Chondrocyte (in vitro differentiated cells): Measurements from ENCODE around the gene CALN1. TPM values are rescaled to one million over a fixed set of nuclear protein-coding genes. Genes with fewer than 3 reads are reported as not detected.

Experiments
- DNase-seq: peaks from one replicate; pipeline ENCODE4 v3.0.0; 2021; ENCODE audit warnings: mixed read lengths, low spot score
- H3K27ac Mint-ChIP-seq: one replicate; pipeline ENCODE4 v1.8.0; 2021; ENCODE audit warnings: mild to moderate bottlenecking, moderate library complexity, mixed read lengths; ENCODE audit not compliant: unreplicated experiment
- H3K27me3 Mint-ChIP-seq: 2 replicates; pipeline ENCODE4 v1.8.0; 2021; ENCODE audit warnings: low read depth, mixed read lengths
- H3K36me3 Mint-ChIP-seq: 2 replicates; pipeline ENCODE4 v1.8.0; 2021; ENCODE audit warnings: low read depth, mixed read lengths
- H3K4me1 Mint-ChIP-seq: 2 replicates; pipeline ENCODE4 v1.8.0; 2021; ENCODE audit warnings: low read depth, mild to moderate bottlenecking, mixed read lengths
- H3K4me3 Mint-ChIP-seq: one replicate; pipeline ENCODE4 v1.8.0; 2021; ENCODE audit warnings: mild to moderate bottlenecking, moderate library complexity, mixed read lengths; ENCODE audit not compliant: unreplicated experiment
- H3K9me3 Mint-ChIP-seq: 2 replicates; pipeline ENCODE4 v1.8.0; 2021; ENCODE audit warnings: low read depth, mixed read lengths
- total RNA-seq: library from RNA; stranded (reverse); gene quantifications from 3 replicates; pipeline ENCODE4 v1.2.1, GENCODE V29; 2021
- TF ChIP-seq, protein P1 (sequence below): fragments of 200-600 bp; sonication (generic); IDR thresholded peaks from 2 replicates; pipeline ENCODE4 v1.5.0; 2021; ENCODE audit warnings: antibody characterized with exemption, mild to moderate bottlenecking, moderate library complexity

CALN1 gene
- total RNA-seq, 1 donor from 2014 or later: not detected

DNA sequence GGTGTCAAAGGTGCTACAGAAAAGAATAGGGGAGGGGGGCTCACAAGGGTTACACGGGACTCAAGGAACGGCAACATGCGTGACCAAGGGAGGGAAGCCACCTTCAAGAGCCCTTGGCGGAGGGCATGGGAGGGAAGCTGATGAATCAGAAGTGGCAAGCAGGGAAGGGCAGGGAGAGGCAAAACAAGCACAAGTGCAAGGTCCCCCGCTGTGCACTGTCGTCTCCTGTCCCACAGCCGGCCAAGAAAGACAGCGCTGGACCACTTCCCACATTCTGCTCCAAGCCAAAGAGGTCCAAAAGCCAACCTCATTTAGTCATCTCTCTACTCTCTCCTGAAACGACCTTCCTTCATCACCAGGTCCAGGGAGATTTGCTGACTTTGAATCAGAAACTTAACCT, 102.7 kb downstream of the CALN1 start:
- TF ChIP-seq, protein P1, sequence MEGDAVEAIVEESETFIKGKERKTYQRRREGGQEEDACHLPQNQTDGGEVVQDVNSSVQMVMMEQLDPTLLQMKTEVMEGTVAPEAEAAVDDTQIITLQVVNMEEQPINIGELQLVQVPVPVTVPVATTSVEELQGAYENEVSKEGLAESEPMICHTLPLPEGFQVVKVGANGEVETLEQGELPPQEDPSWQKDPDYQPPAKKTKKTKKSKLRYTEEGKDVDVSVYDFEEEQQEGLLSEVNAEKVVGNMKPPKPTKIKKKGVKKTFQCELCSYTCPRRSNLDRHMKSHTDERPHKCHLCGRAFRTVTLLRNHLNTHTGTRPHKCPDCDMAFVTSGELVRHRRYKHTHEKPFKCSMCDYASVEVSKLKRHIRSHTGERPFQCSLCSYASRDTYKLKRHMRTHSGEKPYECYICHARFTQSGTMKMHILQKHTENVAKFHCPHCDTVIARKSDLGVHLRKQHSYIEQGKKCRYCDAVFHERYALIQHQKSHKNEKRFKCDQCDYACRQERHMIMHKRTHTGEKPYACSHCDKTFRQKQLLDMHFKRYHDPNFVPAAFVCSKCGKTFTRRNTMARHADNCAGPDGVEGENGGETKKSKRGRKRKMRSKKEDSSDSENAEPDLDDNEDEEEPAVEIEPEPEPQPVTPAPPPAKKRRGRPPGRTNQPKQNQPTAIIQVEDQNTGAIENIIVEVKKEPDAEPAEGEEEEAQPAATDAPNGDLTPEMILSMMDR: no peak
- H3K4me1 Mint-ChIP-seq: no peaks in the 10 kb centered on the region
- no peaks in the 10 kb centered on the region for H3K36me3 Mint-ChIP-seq
- no peak overlapping the region for H3K27ac Mint-ChIP-seq
- H3K4me3 Mint-ChIP-seq: no peak overlapping the region
- H3K9me3 Mint-ChIP-seq: peaks cover 2% of the 10 kb centered on the region
- H3K27me3 Mint-ChIP-seq: peaks cover 19% of the 10 kb centered on the region
- DNase-seq: no peak

DNA sequence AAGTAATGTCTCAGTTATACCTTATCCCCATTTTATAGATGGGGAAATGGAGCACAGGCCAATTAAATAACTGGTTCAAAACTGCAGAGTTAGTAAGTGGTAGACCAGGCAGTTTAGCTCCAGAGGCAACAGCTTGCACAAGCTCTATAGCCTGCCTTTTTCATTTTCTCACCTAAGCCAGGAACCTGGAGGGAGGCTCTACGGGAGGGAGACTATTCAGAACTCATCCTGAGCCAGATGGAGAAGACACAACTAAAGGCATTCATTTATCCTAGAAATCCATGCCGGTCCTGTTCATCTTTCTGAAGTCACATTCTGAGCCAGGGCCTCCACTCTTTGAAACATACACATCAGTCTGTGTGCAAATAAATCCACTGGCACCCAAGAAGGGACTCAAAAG, 103.2 kb downstream of the CALN1 start:
- TF ChIP-seq, protein P1: no peak
- no peaks in the 10 kb centered on the region for H3K4me1 Mint-ChIP-seq
- peaks cover 19% of the 10 kb centered on the region for H3K27me3 Mint-ChIP-seq
- peaks cover 2% of the 10 kb centered on the region for H3K9me3 Mint-ChIP-seq
- DNase-seq: no peak
- H3K27ac Mint-ChIP-seq: no peak overlapping the region
- no peak overlapping the region for H3K4me3 Mint-ChIP-seq
- no peaks in the 10 kb centered on the region for H3K36me3 Mint-ChIP-seq

DNA sequence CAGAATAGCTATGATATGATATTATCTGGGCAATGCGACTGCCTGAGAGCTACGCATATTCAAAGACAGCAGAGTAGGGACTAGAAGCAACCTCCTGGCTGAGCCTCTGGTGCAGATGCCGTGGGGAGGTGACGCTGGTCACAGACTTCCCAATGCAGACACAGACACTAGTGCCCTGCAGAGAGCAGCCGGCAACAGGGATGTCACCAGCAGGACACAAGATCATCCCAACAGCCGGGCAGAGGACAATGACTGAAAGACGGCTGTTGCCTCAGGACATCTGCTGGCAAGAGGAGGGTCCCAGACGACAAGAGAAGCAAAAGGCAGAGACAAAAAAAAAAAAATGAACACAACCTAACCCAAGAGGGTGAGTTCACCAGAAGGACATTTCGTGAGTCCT, 104.6 kb downstream of the CALN1 start:
- TF ChIP-seq, protein P1: no peak
- H3K27ac Mint-ChIP-seq: no peak overlapping the region
- peaks cover 19% of the 10 kb centered on the region for H3K27me3 Mint-ChIP-seq
- no peak overlapping the region for H3K4me3 Mint-ChIP-seq
- H3K4me1 Mint-ChIP-seq: no peaks in the 10 kb centered on the region
- H3K9me3 Mint-ChIP-seq: peaks cover 2% of the 10 kb centered on the region
- no peak for DNase-seq
- H3K36me3 Mint-ChIP-seq: no peaks in the 10 kb centered on the region

DNA sequence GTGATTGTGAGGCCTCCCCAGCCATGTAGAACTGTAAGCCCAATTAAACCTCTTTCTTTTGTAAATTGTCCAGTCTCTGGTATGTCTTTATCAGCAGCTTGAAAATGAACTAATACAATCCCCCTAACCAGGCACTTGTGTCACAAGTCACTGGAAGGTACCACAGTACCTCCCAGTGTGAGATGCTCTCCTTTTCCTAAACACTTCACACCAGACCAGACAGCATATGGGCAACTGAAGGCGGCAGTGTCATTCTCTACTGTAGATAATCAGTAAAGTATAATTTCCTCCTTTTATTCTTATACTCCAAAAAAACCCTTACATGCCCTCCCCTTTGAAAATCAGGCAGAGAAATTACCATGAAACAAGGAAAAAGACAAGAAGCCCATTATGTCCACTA, 113.2 kb downstream of the CALN1 start:
- Mint-ChIP-seq H3K27ac (no peak overlapping the region), H3K9me3 (no peaks in the 10 kb centered on the region), H3K27me3 (peaks cover 2% of the 10 kb centered on the region), H3K4me1 (no peaks in the 10 kb centered on the region), H3K36me3 (no peaks in the 10 kb centered on the region), H3K4me3 (no peak overlapping the region)
- TF ChIP-seq, protein P1: no peak
- no peak for DNase-seq

DNA sequence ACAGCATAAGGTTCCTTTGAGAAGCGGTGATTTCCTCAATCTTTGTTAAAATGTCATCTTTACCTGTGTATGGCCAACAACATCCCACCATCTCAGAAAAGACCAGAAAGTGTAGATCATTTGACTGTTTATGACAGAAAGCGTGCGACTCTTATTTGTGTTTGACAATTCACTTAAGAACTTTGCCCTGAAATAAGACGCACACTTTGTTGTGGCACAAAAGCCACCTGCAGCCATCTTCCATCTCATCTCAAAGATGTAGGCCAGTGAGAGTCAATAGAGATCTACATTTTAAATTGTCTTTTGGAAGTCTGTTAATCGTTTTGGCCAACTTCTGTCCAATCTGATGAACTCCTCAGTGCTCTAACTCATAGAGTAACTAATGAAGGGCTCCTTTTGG, 114.0 kb downstream of the CALN1 start:
- H3K27me3 Mint-ChIP-seq: peaks cover 2% of the 10 kb centered on the region
- DNase-seq: no peak
- no peaks in the 10 kb centered on the region for H3K4me1 Mint-ChIP-seq
- TF ChIP-seq, protein P1: no peak
- H3K9me3 Mint-ChIP-seq: no peaks in the 10 kb centered on the region
- no peak overlapping the region for H3K27ac Mint-ChIP-seq
- no peak overlapping the region for H3K4me3 Mint-ChIP-seq
- H3K36me3 Mint-ChIP-seq: no peaks in the 10 kb centered on the region
